ENCODE measurements around the gene BRICD5.

The BRICD5 gene

DNA sequence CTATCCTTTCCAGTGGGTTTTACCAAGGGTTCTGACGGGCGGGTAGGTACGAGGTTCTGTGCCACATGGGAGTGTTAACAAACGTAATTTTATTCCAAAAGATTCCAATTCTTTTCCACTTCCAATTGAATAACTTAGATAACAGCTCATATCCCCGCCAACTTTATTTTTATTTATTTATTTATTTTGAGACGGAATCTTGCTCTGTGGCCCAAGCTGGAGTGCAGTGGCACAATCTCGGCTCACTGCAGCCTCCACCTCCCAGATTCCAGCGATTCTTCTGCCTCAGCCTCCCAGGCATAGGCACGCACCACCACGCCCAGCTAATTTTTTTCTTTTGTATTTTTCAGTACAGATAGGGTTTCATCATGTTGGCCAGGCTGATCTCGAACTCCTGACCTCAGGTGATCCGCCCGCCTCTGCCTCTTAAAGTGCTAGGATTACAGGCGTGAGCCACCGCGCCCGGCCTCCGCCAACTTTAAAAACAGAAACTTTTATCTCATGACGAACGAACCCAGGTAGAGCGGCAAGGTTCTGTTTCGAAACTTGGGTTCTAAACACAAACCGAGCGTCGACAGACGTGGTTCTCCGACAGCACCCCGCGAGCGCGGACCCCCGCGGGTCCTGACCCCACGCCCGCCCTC, 40.1 kb upstream of the BRICD5 start:
- TF ChIP-seq, protein P1, sequence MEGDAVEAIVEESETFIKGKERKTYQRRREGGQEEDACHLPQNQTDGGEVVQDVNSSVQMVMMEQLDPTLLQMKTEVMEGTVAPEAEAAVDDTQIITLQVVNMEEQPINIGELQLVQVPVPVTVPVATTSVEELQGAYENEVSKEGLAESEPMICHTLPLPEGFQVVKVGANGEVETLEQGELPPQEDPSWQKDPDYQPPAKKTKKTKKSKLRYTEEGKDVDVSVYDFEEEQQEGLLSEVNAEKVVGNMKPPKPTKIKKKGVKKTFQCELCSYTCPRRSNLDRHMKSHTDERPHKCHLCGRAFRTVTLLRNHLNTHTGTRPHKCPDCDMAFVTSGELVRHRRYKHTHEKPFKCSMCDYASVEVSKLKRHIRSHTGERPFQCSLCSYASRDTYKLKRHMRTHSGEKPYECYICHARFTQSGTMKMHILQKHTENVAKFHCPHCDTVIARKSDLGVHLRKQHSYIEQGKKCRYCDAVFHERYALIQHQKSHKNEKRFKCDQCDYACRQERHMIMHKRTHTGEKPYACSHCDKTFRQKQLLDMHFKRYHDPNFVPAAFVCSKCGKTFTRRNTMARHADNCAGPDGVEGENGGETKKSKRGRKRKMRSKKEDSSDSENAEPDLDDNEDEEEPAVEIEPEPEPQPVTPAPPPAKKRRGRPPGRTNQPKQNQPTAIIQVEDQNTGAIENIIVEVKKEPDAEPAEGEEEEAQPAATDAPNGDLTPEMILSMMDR (IDR thresholded peaks at IDR 0.05): no peak

DNA sequence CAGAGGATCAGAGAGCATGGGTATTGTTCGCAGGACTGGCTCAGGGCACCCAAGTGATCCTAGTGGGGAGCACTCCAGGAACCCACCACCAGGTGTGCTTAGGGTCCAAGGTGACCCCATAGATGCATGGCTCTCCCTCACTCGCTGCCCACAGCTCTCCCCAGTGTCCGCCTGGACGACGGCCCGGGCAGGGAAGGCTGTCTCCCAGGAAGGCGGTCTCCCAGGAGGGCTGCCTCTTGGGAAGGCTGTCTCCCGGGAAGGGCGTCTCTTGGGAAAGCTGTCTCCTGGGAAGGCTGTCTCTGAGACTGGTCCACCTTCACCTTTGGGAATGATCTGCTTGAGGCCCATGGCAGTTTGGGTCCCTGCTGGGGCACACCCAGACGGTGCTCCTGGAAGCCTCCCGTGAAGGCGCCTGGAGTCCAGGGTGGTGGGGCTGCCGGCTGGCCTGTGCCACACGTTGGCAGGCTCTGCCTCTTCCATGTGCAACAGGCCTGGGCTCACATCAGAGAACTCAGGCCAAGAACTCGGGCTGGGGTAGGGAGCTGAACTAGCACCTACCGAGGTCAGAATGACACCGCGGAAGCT, 35.7 kb upstream of the BRICD5 start:
- TF ChIP-seq, protein P1 (IDR thresholded peaks at IDR 0.05): no peak

DNA sequence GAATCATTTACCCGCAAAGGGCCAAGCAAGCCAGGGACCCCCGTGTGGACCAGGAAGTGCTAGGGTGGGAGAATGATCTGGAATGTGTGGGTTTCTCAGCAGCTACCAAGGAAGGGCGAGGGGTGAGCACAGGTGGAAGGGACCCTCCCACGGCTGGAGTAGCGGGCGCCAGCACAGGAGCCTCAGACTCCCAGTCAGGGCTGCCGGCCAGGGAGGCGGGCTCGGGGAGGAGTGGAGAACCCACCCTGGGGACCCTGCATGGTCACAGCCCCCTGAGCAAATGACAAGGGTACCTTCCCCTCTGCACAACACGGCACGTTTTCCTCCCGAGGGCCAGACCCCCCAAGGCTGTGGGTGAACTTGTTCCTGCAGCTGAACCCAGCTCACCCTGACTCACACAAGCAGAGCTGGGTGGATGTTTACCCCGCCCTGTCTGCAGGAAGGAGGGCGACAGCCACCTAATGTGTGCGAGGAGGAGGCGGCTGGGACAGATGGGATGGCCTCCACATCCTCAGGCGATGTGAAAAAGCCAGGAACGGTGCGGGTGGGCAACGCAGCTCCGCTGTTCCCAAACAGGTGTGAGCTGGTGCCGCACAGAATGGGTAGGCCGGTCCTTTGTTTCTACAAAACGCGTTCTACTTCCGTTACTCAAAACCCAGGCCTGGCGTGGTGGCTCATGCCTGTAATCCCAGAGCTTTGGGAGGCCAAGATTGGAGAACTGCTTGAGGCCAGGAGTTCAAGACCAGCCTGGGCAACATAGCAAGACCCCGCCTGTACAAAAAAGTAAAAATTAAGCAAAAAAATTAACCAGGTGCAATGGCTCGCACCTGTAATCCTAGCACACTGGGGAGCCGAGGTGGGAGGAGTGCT, 34.5 kb upstream of the BRICD5 start:
- TF ChIP-seq, protein P1 (IDR thresholded peaks at IDR 0.05): no peak

DNA sequence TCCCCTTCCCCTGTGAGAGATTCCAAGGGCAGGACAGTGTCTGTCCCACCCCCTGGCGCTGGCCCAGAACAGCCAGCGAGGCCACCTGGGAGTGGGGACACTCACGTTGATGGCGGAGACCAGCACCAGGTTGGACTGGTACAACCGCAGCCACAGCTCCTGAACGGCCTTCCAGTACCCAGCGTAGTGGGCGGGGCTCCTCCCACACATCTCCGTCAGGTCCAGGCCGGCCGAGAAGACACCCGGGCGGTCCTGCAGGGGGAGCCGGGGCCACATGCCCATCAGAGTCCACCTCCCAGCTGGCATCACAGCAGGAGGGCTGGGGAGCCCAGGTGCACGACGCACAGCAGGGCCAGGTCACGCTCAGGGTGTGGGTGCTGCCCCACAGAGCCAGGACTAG, 33.6 kb upstream of the BRICD5 start:
- TF ChIP-seq, protein P1 (IDR thresholded peaks at IDR 0.05): no peak

DNA sequence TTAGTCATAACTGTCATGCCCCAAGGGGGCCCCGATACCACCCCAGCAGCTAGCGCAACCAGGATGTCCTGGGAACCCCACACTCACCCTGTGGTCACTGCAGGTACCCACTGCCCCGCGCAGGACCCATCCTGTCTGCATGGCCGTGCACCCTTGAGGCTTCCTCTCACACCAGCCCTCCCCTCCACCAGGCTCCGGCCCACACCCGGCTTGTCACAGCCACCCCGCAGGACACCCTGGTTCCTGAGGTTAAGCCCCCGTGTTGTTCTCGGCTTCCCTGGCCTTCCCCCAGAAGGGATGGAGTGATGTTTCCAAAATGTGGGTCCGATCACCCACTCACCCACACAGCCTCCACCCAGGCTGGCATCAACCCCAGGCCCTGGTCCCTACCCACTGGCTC, 33.1 kb upstream of the BRICD5 start:
- TF ChIP-seq, protein P1 (IDR thresholded peaks at IDR 0.05): no peak

DNA sequence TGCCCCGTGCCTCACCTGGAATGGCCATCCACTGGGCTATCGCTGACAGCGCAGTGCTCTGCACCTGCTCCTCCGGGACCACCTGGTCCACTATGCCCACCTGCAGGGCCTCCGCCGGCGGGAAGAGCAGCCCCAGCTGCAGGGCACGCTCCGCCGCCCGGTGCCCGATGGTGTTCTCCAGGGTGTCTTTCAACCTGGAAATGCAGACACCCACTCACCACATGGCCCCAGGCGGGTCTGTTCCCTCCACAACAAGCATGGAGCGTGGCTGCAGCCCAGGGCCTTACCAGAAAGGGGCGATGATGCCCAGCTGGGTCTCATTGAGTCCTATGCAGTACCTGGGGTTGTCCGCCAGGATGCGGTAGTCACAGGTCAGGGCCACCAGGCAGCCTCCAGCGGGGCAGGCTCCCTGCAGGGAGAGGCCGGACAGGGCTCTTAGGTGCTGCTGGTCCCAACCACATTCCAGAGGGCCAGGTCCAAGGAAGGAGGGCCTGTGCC, 32.4 kb upstream of the BRICD5 start:
- TF ChIP-seq, protein P1 (IDR thresholded peaks at IDR 0.05): no peak

DNA sequence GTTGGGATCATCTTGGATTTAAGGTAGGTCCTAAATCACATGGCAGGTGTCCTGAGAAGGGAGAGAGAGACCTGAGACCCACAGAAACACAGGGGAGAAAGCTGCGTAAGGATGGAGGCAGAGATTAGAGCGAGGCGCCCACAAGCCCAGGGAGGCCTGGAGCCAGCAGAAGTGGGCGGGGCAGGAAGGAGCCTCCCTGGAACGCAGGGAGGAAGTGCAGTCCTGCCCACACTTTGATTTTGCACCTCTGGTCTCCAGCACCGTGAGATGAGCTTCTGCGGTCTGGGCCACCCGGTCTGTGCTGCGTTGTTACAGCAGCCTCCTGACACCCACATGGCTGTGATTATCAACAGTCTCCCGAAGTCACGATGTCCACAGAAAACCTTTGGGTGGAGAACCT, 31.9 kb upstream of the BRICD5 start:
- TF ChIP-seq, protein P1 (IDR thresholded peaks at IDR 0.05): no peak
